H1 (cell line): Measurements from ENCODE around the gene MRPS18C.

ENCODE experiments used
- CEBPB ChIP-seq: IDR thresholded peaks from 2 replicates; pipeline ENCODE4 v1.6.1; 2012; ENCODE audit warnings: low read depth, low read length
- CREB1 ChIP-seq: IDR thresholded peaks from 2 replicates; pipeline ENCODE4 v1.6.1; 2012; ENCODE audit warnings: inconsistent platforms
- CTCF ChIP-seq, 3 experiments: IDR thresholded peaks; 1 replicate in 2 of 3; 2 replicates in 1 of 3; pipeline versions ENCODE4 v1.5.1 to v1.6.1; 2011; ENCODE audit warnings: low read length in 3 of 3, mild to moderate bottlenecking in 3 of 3, inconsistent platforms in 2 of 3, low read depth in 1 of 3, moderate library complexity in 1 of 3; ENCODE audit not compliant: insufficient read depth in 1 of 3; ENCODE audit errors: control extremely low read depth in 1 of 3
- EZH2 ChIP-seq: fragments of 200-600 bp; sonication (generic); IDR thresholded peaks from 2 replicates; pipeline ENCODE4 v1.7.1; 2012; ENCODE audit warnings: low read depth, mild to moderate bottlenecking, moderate library complexity, low read length, inconsistent platforms; ENCODE audit not compliant: severe bottlenecking
- JUND ChIP-seq: IDR thresholded peaks from 2 replicates; pipeline ENCODE4 v1.6.1; 2011; ENCODE audit warnings: mild to moderate bottlenecking, improper control_type of control experiment, low read length
- POLR2A ChIP-seq, 2 experiments: IDR thresholded peaks; 1 replicate in 1 of 2; 2 replicates in 1 of 2; pipeline ENCODE4 v1.6.1; 2011; ENCODE audit warnings: low read depth in 2 of 2, low read length in 2 of 2, mild to moderate bottlenecking in 2 of 2; ENCODE audit errors: control extremely low read depth in 1 of 2
- RNF2 ChIP-seq: fragments of 200-900, 300-1000 bp; sonication (generic); IDR thresholded peaks from 2 replicates; pipeline ENCODE4 v1.7.1; 2016; ENCODE audit warnings: borderline replicate concordance, low read depth, mild to moderate bottlenecking, antibody characterized with exemption, low read length; ENCODE audit not compliant: poor library complexity, severe bottlenecking; ENCODE audit errors: missing control alignments
- USF2 ChIP-seq: IDR thresholded peaks from 2 replicates; pipeline ENCODE4 v1.6.1; 2011; ENCODE audit warnings: low read length, improper control_type of control experiment

- TF ChIP-seq CEBPB = no peak
- TF ChIP-seq CTCF (IDR thresholded peaks at IDR 0.05; ENCODE audit: control extremely low read depth in 1 of 3, insufficient read depth in 1 of 3, low read depth in 1 of 3, low read length in 3 of 3) = peak in 1 of 3 experiments; percentile 33; a peak in 1 of 4 replicates
- peak; percentile 93 to 95 for TF ChIP-seq POLR2A (IDR thresholded peaks at IDR 0.05; ENCODE audit: control extremely low read depth in 1 of 2, low read depth in 2 of 2, low read length in 2 of 2)
- no peak for TF ChIP-seq RNF2
- peak; percentile 76 for TF ChIP-seq CREB1
- TF ChIP-seq EZH2 = no peak
- TF ChIP-seq USF2 = peak; percentile 98
- TF ChIP-seq JUND = no peak; the same call in 1 of the 2 replicates
Measured at GRCh38 chr4:83455281-83456183, at the start of gene MRPS18C, which contains the start of gene HELQ.
